HepG2 (cell line): Measurements from ENCODE around the gene IL33. TPM values are rescaled to one million over a fixed set of nuclear protein-coding genes. Genes with fewer than 3 reads are reported as not detected.

ENCODE experiments used
- ATAC-seq: fragments of 200-7000 bp; cut with Tn5 transposase; 3 replicates; pipeline ENCODE4 v1.9.1; 2020; ENCODE audit warnings: mild to moderate bottlenecking, moderate library complexity
- Bru-seq: library from RNA; stranded (reverse); fragments of 400-500 nt; gene quantifications from one replicate; lab custom pipeline; 2021; lab: Mats Ljungman, UMichigan
- BruChase-seq, 2 experiments: library from RNA; stranded (reverse); fragments of 400-500 nt; gene quantifications; one replicate each; lab custom pipeline; 2021; lab: Mats Ljungman, UMichigan
- BruUV-seq: library from RNA; stranded (reverse); fragments of 400-500 nt; replicated peaks from 2 replicates; lab custom pipeline; 2021; lab: Mats Ljungman, UMichigan
- CTCF ChIA-PET: fragments of 300-600 bp; formaldehyde crosslinking; extraction: SDS; loops from one replicate; lab custom pipeline; 2021; ENCODE audit warnings: low total read pairs, inconsistent platforms, low intra/inter-chr PET ratio; lab: Yijun Ruan, JAX
- POLR2A ChIA-PET: fragments of 350-600 bp; sonication (Branson Sonifier 250); formaldehyde crosslinking; loops from one replicate; lab custom pipeline; 2020; ENCODE audit warnings: antibody characterized with exemption, inconsistent platforms; lab: Yijun Ruan, JAX
- DNase-seq: peaks from one replicate; pipeline ENCODE4 v3.0.0-alpha.2; 2015; ENCODE audit warnings: low spot score
- FAIRE-seq: peaks from 3 replicates; lab custom pipeline; 2011; peaks lifted over from hg19 to GRCh38; lab: Jason Lieb, UNC
- H2AFZ ChIP-seq: one replicate; pipeline ENCODE4 v1.6.1; 2011; ENCODE audit warnings: low read length, inconsistent platforms
- H3K27ac ChIP-seq: fragments of 300-600 bp; 3 replicates; pipeline ENCODE4 v1.8.0; 2011; ENCODE audit warnings: mixed run types, mild to moderate bottlenecking, mixed read lengths, low read length, inconsistent platforms; ENCODE audit not compliant: insufficient read depth; ENCODE audit errors: extremely low read length
- H3K27me3 ChIP-seq, 2 experiments: fragments of 200-600 bp in 1 of 2; 2 replicates in 1 of 2; 3 replicates in 1 of 2; pipeline versions ENCODE4 v1.6.0 to v1.8.0; 2011; ENCODE audit warnings: low read length in 2 of 2, mild to moderate bottlenecking in 2 of 2, moderate library complexity in 2 of 2, inconsistent platforms in 1 of 2; ENCODE audit not compliant: insufficient read depth in 2 of 2, control insufficient read depth in 1 of 2
- H3K36me3 ChIP-seq, 2 experiments: fragments of 200-600 bp in 1 of 2; replicated peaks in 1 of 2; 2 replicates in 1 of 2; 3 replicates in 1 of 2; pipeline versions ENCODE4 v1.5.1 to v1.8.0; 2011; ENCODE audit warnings: low read length in 2 of 2, inconsistent platforms in 1 of 2; ENCODE audit not compliant: insufficient read depth in 2 of 2, control insufficient read depth in 1 of 2
- H3K4me1 ChIP-seq: 2 replicates; pipeline ENCODE4 v1.5.1; 2012; ENCODE audit warnings: low read length, inconsistent platforms; ENCODE audit not compliant: insufficient read depth
- H3K4me2 ChIP-seq: 2 replicates; pipeline ENCODE4 v1.6.0; 2011; ENCODE audit warnings: low read depth, low read length, inconsistent platforms
- H3K4me3 ChIP-seq, 3 experiments: fragments of 200-600 bp in 1 of 3; sonication (generic), shearing (Covaris generic) in 1 of 3; replicated peaks in 1 of 3; 2 replicates each; pipeline ENCODE4 v1.5.1; 2011 to 2016; ENCODE audit warnings: low read length in 3 of 3, inconsistent platforms in 2 of 3, low read depth in 2 of 3, mild to moderate bottlenecking in 2 of 3, control low read depth in 1 of 3, mixed read lengths in 1 of 3; ENCODE audit not compliant: insufficient read depth in 1 of 3
- H3K79me2 ChIP-seq: one replicate; pipeline ENCODE4 v1.6.1; 2011; ENCODE audit warnings: low read length, inconsistent platforms; ENCODE audit not compliant: insufficient read depth
- H3K9ac ChIP-seq: 2 replicates; pipeline ENCODE4 v1.6.0; 2011; ENCODE audit warnings: mild to moderate bottlenecking, low read depth, low read length, inconsistent platforms; ENCODE audit not compliant: insufficient read depth
- H3K9me3 ChIP-seq: 2 replicates; pipeline ENCODE4 v1.5.1; 2012; ENCODE audit warnings: mild to moderate bottlenecking, low read length
- H4K20me1 ChIP-seq: 2 replicates; pipeline ENCODE4 v1.6.0; 2011; ENCODE audit warnings: inconsistent platforms, mild to moderate bottlenecking, low read length, moderate library complexity; ENCODE audit not compliant: insufficient read depth
- CBX5 ChIP-seq: sonication (generic); formaldehyde crosslinking; IDR thresholded peaks from 2 replicates; pipeline ENCODE4 v1.4.0; 2020; ENCODE audit warnings: missing genetic modification reagents, borderline replicate concordance
- KLF9 ChIP-seq: IDR thresholded peaks from 2 replicates; pipeline ENCODE4 v1.6.1; 2016; ENCODE audit warnings: low read depth
- ZNF782 ChIP-seq: sonication (generic); formaldehyde crosslinking; IDR thresholded peaks from 2 replicates; pipeline ENCODE4 v1.4.0; 2020; ENCODE audit warnings: missing genetic modification reagents, mild to moderate bottlenecking, borderline replicate concordance
- ZNF879 ChIP-seq: sonication (generic); formaldehyde crosslinking; IDR thresholded peaks from 2 replicates; pipeline ENCODE4 v1.8.1; 2023; ENCODE audit warnings: missing genetic modification reagents
- ZSCAN20 ChIP-seq: sonication (generic); formaldehyde crosslinking; IDR thresholded peaks from 2 replicates; pipeline ENCODE4 v1.4.0; 2020; ENCODE audit warnings: missing genetic modification reagents, mild to moderate bottlenecking, borderline replicate concordance
- WGBS: methylation state at CpG from one replicate; pipeline ENCODE4 v1.1.6; 2017; ENCODE audit warnings: low lambda C conversion rate; 5-methylcytosine and 5-hydroxymethylcytosine counted together
- in situ Hi-C: cut with HindIII; loops from 2 replicates; pipeline ENCODE4 v1.10.0; 2017; ENCODE audit warnings: low pct_unique_long_range_greater_than_20kb; ENCODE audit not compliant: extremely low pct_ligation_motif_present
- intact Hi-C: fragments of 100-400 bp; cut with micrococcal nuclease; formaldehyde crosslinking; loops from one replicate; pipeline ENCODE4 v1.10.0; 2022; ENCODE audit not compliant: unreplicated experiment
- long read RNA-seq, 2 experiments: library from RNA in 1 of 2; library from polyadenylated mRNA in 1 of 2; stranded (forward) in 1 of 2; unstranded in 1 of 2; transcript quantifications; one replicate each; pipeline ENCODE4 v2.0.0, GENCODE V29; 2019 to 2022
- polyA minus RNA-seq, 3 experiments: library from RNA; depleted of rRNA, polyadenylated mRNA; stranded (reverse); fragments of >200 nt; gene quantifications; 2 replicates each; pipeline ENCODE4 v1.2.3, GENCODE V29; 2011; ENCODE audit warnings: low replicate concordance in 1 of 3
- polyA plus RNA-seq, 8 experiments: library from polyadenylated mRNA; depleted of rRNA in 3 of 8; stranded (reverse) in 7 of 8; unstranded in 1 of 8; fragments of >200 nt; fragmentation: Illumina TruSeq in 4 of 8; extraction: Trizol in 4 of 8; gene quantifications; 2 replicates each; pipeline versions ENCODE4 v1.2.1 to v1.2.3, GENCODE V29; 2011 to 2016; ENCODE audit warnings: low read depth in 4 of 8, missing spikeins in 1 of 8, mixed read lengths in 1 of 8; ENCODE audit not compliant: insufficient read depth in 1 of 8
- total RNA-seq, 5 experiments: library from RNA; depleted of rRNA; stranded (reverse); fragments of >200 nt; fragmentation: Illumina TruSeq; extraction: Trizol; gene quantifications; 2 replicates each; pipeline ENCODE4 v1.2.3, GENCODE V29; 2016; ENCODE audit warnings: low read depth in 1 of 5

IL33 gene
- total RNA-seq (2016; rRNA removed; fragmentation: Illumina TruSeq; extraction: Trizol) (not detected in 2 replicates), polyA plus RNA-seq (2011; rRNA removed) (0.03 and 0.05 TPM in 2 replicates), polyA minus RNA-seq (2011; rRNA and poly(A)+ RNA removed; ENCODE audit: low replicate concordance) (0.26 TPM in 1 of 2 replicates, not detected in the other), Bru-seq, nascent RNA (percentile 9 among the genes with signal in this experiment), BruChase-seq, experiment 1, labeled RNA remaining after a 6-hour chase (percentile 7 among the genes with signal in this experiment), BruChase-seq, experiment 2, labeled RNA remaining after a 2-hour chase (not detected)
- total RNA-seq (2016; cell fraction: cytosol; rRNA removed; fragmentation: Illumina TruSeq; extraction: Trizol; ENCODE audit: low read depth), result not detected in 2 replicates
- total RNA-seq (2016; cell fraction: insoluble cytoplasmic fraction; rRNA removed; fragmentation: Illumina TruSeq; extraction: Trizol), result not detected in 2 replicates
- not detected in 2 replicates for total RNA-seq (2016; cell fraction: membrane; rRNA removed; fragmentation: Illumina TruSeq; extraction: Trizol)
- total RNA-seq (2016; cell fraction: nucleus; rRNA removed; fragmentation: Illumina TruSeq; extraction: Trizol), result not detected in 2 replicates
- polyA plus RNA-seq (2011; cell fraction: cytosol; rRNA removed), result 0.03 TPM in 1 of 2 replicates, not detected in the other
- polyA plus RNA-seq (2011; cell fraction: nucleus; rRNA removed), result not detected in 2 replicates
- not detected in 2 replicates for polyA plus RNA-seq (2012)
- polyA plus RNA-seq (2016; cell fraction: cytosol; fragmentation: Illumina TruSeq; extraction: Trizol; ENCODE audit: low read depth), result not detected in 2 replicates
- not detected in 2 replicates for polyA plus RNA-seq (2016; cell fraction: insoluble cytoplasmic fraction; fragmentation: Illumina TruSeq; extraction: Trizol; ENCODE audit: low read depth)
- polyA plus RNA-seq (2016; cell fraction: membrane; fragmentation: Illumina TruSeq; extraction: Trizol; ENCODE audit: low read depth), result not detected in 2 replicates
- polyA plus RNA-seq (2016; cell fraction: nucleus; fragmentation: Illumina TruSeq; extraction: Trizol; ENCODE audit: insufficient read depth, low read depth), result not detected in 2 replicates
- polyA minus RNA-seq (2011; cell fraction: cytosol; rRNA and poly(A)+ RNA removed), result not detected in 2 replicates
- polyA minus RNA-seq (2011; cell fraction: nucleus; rRNA and poly(A)+ RNA removed), result 0.13 TPM in 1 of 2 replicates, not detected in the other
- long read RNA-seq, experiment 1, result 0 reads
- long read RNA-seq, experiment 2, result 0 reads

DNA sequence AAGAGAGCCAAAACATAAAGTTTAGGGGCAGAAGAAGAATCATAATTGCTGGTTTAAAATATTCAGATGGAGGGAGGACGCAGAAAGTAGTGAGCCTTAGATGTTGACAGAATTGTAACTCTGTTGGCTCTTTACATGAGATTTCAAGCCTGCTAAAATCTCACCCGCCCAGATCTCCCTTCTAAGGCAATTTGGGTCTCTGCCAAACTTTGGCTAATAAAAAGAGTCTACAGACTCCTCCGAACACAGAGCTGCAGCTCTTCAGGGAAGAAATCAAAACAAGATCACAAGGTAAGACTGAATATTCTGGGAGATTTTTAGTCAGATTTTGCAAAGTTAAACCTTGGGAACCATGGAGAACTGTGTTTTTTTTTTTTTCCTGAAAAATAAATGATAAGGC, at the start of gene IL33:
IL33 (plus strand) TSS at position 246 of the 400 bp plus-strand sequence. CDS start 25,888 bp downstream, outside the sequence.
- 48% methylated on average over 3 of the region's 3 CpGs for WGBS
- in situ Hi-C loops (no loop called here), intact Hi-C loops (no loop called here)
- Histone ChIP-seq H3K27me3 (no peaks in the 10 kb centered on the region), H3K79me2 (no peaks in the 10 kb centered on the region), H3K9ac (no peak within 1 kb of the TSS), H3K4me2 (no peak within 1 kb of the TSS), H3K36me3 (no peaks in the 10 kb centered on the region), H2AFZ (no peak within 1 kb of the TSS), H3K4me1 (no peaks in the 10 kb centered on the region), H3K4me3 (no peak within 1 kb of the TSS), H3K27ac (no peak within 1 kb of the TSS), H4K20me1 (no peaks in the 10 kb centered on the region), H3K9me3 (no peaks in the 10 kb centered on the region)
- BruUV-seq, result no TSS peak
- ChIA-PET POLR2A (no interaction called here), CTCF (no interaction called here)
- no peak for TF ChIP-seq CBX5
- TF ChIP-seq ZSCAN20 (CRISPR knock-in tag), result no peak
- TF ChIP-seq KLF9 (CRISPR knock-in tag), result no peak
- no peak for TF ChIP-seq ZNF782 (CRISPR knock-in tag)
- no peak for TF ChIP-seq ZNF879 (CRISPR knock-in tag)
- DNase-seq (no peak), FAIRE-seq (no peak), ATAC-seq (no peak)
